Measurements from ENCODE around the gene PGLYRP4.
"Not testable (repeated sequence)": the region's sequence is repeated elsewhere in the genome, so short reads cannot be mapped to it uniquely, and the experiment has no call there.

PGLYRP4 gene

DNA sequence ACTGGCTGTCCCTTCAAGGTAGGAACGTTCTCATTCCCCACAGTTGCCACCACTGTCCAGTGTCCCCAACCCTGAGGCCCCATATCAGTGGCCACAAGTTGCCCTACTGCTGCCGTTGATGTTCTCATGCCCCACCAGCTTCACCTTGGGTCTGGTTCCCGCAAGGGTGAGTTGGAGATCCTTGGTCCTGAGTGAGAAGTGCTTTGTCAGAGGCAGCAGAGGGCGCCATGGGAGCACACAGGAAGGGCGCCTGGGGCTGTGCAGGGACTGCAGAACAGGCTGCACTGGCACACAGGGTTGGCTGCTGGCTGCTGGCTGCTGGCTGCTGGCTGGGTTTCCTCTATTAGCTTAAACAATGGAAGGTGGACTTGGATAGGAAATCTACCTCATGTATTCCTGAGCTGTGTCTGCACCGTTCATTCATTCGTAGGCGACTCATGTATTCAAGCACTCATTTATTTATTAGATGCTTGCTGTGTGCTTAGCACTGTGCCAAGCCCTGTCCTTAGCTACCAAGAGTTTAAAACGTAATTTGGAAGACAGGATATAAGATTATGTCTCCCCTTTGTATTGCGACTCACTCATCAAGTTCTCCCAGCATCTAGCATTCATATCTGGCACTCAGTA is 6.9 kb upstream of the PGLYRP4 start:
- peak; percentile 75 for ATAC-seq
- no peak overlapping the region for H3K27ac Mint-ChIP-seq
- peak; percentile 48 for DNase-seq
- no peaks in the 10 kb centered on the region for H3K9me3 Mint-ChIP-seq
- no peak overlapping the region for H3K4me3 Mint-ChIP-seq
- H3K36me3 Mint-ChIP-seq (ENCODE audit: low read depth) = no peaks in the 10 kb centered on the region
- H3K4me1 Mint-ChIP-seq = peaks cover 6% of the 10 kb centered on the region
- peaks cover 13% of the 10 kb centered on the region for H3K27me3 Mint-ChIP-seq

DNA sequence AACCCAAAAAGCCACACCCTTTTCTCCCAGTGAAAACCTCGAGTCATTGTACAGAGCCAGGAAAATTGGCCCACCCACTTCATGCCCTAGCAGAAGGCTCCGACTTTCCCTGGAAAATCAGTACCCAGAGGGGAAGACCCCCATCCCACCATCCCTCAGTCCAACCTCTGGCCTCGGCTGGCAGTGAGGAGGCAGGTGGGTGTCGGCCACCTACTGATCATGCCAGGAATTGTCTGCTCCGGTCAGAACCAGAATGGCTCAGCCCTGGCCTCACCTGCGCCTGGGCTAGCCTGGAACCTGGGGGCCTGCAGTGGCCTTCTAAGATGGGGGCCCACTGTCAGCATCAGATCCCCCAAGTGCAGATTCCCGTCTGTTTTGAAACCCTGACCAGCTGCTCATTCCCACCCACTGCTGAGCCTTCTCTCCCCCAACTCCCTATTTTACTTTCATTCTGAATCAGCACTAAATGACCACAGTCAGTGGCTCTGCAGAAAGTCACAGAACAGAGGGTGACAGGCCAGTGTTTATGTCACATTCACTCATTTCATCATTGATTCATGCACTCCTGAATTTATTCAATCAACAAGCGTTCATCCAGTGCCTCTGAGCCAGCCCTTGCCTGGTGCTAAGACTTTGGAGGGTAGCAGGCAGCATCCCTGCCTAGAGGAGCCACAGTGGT is 6.0 kb upstream of the PGLYRP4 start:
- Mint-ChIP-seq H3K36me3 (ENCODE audit: low read depth) (no peaks in the 10 kb centered on the region), H3K27me3 (peaks cover 15% of the 10 kb centered on the region), H3K4me1 (peaks cover 6% of the 10 kb centered on the region), H3K4me3 (no peak overlapping the region), H3K27ac (no peak overlapping the region), H3K9me3 (no peaks in the 10 kb centered on the region)
- DNase-seq (no peak), ATAC-seq (no peak)

DNA sequence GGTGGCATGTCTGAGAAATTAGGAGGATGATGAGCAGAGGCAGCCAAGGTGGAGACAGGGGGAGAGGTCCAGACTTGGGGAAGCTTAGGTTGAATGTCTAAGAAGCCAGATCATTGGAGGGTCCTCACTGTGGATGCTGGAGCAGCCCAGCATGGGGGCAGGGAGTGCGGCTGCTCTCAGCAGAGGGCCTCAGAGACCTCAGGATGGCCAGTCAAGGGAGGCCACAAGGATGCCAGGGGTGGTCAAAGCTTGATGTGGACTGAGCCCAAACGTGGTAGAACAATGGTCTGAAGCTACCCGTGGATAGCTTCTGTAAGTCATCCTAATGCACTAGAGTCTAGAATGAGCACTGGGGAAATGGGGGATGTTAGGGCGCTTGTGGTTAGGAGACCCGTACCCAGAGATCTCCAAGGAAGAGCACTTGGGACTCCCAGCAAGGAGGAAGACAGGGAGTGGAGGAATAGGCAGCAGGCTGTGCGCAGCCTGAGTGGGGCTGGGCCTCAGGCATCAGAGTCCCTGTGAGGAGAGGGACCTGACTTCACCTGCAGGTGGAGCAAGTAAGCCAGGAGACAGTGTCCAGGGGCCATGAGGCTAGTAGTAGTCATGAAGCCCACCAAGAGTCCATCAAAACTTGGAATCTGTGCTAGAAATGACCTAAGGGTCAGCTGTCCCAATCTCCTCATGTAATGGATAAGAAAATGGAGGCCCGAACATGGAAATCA is 4.7 kb upstream of the PGLYRP4 start:
- H3K27ac Mint-ChIP-seq = no peak overlapping the region
- DNase-seq (no peak), ATAC-seq (no peak)
- H3K27me3 Mint-ChIP-seq = peaks cover 21% of the 10 kb centered on the region
- H3K4me3 Mint-ChIP-seq = no peak overlapping the region
- no peaks in the 10 kb centered on the region for H3K9me3 Mint-ChIP-seq
- H3K4me1 Mint-ChIP-seq = peaks cover 6% of the 10 kb centered on the region
- H3K36me3 Mint-ChIP-seq (ENCODE audit: low read depth) = no peaks in the 10 kb centered on the region

DNA sequence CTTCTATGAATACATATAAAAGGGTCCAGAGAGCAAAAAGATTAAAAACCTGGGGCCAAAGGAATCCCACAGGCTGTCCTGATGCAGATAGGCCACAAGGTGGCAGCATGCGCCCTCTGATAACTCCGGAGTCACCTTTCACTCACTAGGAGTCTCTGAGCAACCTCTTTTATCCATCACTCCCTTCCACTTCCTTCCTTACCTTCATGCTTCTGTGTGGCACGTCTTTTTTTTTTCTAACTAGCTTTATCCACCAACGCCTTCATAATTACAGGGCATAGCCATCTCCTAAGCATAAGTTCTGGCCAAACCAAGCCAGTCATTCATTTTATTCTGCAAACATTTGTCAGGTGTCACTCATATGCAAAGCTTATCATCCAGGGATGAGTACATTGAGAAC is 3.9 kb upstream of the PGLYRP4 start:
- H3K27me3 Mint-ChIP-seq = peaks cover 25% of the 10 kb centered on the region

DNA sequence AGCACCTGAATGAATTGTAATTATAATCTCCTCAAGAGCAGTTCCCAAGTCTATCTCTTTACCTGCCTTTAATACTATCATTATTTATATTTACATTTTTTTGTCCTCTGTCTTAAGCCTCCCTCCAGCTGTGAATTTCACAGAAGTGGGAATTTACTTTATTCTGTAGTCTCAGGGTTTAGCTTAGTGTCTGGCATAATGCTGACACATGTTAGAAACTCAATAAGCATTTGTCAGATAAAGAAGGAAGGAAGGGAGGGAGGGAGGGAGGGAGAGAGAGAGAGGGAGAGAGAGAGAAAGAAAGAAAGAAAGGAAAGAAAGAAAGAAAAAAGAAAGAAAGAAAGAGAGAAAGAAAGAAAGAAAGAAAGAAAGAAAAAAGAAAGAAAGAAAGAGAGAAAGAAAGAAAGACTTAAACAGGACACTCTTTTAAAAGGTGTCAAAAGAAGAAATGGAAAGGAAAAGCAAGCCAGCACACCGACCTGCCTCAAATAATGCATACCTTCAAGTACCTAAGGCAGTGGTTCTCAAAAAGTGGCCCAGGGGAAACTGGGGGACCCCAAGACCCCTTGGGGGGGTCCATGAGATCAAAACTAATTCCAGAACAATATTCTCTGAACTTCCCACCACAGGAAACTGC is 1.8 kb upstream of the PGLYRP4 start:
- no peak overlapping the region for H3K4me3 Mint-ChIP-seq
- no peak for DNase-seq
- no peaks in the 10 kb centered on the region for H3K36me3 Mint-ChIP-seq (ENCODE audit: low read depth)
- H3K27me3 Mint-ChIP-seq = peaks cover 27% of the 10 kb centered on the region
- ATAC-seq = no peak
- peaks cover 13% of the 10 kb centered on the region for H3K4me1 Mint-ChIP-seq
- H3K9me3 Mint-ChIP-seq = no peaks in the 10 kb centered on the region
- H3K27ac Mint-ChIP-seq = no peak overlapping the region

More for the DNA sequence above, 3.9 kb upstream of the PGLYRP4 start:
- no peaks in the 10 kb centered on the region for H3K4me1 Mint-ChIP-seq
- H3K4me3 Mint-ChIP-seq = no peak overlapping the region
- no peaks in the 10 kb centered on the region for H3K9me3 Mint-ChIP-seq
- peak; percentile 67 for DNase-seq
- H3K36me3 Mint-ChIP-seq (ENCODE audit: low read depth) = no peaks in the 10 kb centered on the region
- no peak for ATAC-seq
- no peak overlapping the region for H3K27ac Mint-ChIP-seq

DNA sequence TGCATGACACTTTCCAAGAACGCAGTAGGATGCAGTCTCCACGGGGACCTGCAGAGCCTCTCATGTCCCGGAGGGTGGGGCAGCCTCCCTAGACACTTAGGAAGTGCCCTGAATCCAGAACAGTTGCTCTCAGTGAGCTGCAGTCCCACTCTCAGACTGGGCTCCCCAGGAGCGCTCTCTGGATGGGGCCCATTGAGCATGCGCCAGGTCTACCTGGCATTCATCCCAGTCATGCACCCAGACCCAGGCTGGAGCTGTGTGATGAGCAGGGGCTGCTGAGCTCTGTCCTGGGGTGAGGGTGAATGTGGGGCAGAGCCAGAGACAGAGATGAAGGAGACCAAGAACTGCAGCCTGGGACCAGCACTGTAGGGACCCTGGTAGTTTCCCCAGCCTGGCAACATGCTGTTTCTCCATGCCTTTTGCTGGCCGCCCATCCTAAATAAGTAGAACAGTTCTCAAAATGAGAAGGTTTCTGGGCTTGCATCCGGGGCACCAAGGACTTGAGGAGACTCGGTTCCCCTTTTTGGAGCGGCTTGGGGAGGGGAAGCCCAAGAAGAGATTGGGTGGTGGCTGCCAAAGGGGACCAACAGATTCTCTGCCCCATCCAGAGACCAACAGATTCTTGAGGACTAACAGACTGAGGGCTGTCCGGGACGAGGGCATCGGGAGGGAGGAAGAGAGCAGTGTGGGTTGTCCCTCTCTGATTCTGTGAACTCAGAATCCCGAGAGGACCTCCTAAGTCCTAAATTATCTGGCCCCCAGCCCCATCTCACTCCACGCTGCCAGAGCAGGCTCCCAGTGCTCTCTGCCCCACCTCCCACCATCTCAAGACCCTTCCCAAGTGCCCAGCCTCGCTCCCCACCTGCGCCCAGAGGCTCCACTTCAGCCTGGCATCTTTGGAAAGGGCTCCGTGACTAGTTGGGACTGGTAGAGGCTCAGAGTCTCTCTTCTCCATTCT is 1.0 kb upstream of the PGLYRP4 start:
- H3K9me3 Mint-ChIP-seq = no peaks in the 10 kb centered on the region
- H3K27ac Mint-ChIP-seq = no peak overlapping the region
- DNase-seq = no peak
- no peak for ATAC-seq
- H3K4me3 Mint-ChIP-seq = no peak overlapping the region
- H3K4me1 Mint-ChIP-seq = peaks cover 20% of the 10 kb centered on the region
- peaks cover 27% of the 10 kb centered on the region for H3K27me3 Mint-ChIP-seq
- H3K36me3 Mint-ChIP-seq (ENCODE audit: low read depth) = no peaks in the 10 kb centered on the region

DNA sequence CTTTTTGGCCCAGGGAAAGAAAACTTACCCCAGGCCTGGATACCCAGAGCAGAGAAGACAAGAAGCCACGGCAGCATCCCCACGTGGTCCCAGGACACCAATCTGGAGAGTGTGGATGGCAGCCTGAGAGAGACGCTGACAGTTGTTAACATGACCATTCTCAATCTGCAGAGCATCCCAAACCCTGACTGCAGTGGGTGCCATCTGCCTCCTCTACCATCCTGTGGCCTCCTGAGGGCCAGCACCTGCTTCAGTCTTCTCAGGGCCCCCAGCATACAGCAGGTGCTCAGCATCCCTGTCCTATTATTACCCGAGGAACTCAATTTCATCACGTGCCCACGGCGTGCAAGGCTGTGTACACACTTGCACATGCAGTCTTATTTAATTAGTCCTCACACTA is 785 bp downstream of the PGLYRP4 start:
- peaks cover 24% of the 10 kb centered on the region for H3K27me3 Mint-ChIP-seq
- peaks cover 25% of the 10 kb centered on the region for H3K4me1 Mint-ChIP-seq
- H3K27ac Mint-ChIP-seq = no peak overlapping the region
- no peak for DNase-seq
- no peak overlapping the region for H3K4me3 Mint-ChIP-seq
- no peaks in the 10 kb centered on the region for H3K36me3 Mint-ChIP-seq (ENCODE audit: low read depth)
- H3K9me3 Mint-ChIP-seq = no peaks in the 10 kb centered on the region
- ATAC-seq = no peak

DNA sequence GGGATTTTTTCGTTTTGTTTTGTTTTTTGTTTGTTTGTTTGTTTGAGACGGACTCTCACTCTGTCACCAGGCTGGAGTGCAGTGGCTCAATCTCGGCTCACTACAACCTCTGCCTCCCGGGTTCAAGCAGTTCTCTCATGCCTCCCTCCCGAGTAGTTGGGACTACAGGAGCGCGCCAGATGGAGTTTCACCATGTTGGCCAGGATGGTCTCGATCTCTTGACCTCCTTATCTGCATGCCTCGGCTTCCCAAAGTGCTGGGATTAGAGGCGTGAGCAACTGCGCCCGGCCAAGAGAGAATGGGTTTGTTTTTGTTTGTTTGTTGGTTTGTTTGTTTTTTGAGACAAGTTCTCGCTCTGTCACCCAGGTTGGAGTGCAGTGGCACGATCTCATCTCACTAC is 1.6 kb downstream of the PGLYRP4 start:
- Mint-ChIP-seq H3K27me3 (peaks cover 27% of the 10 kb centered on the region), H3K4me1 (peaks cover 25% of the 10 kb centered on the region)
- not testable (repeated sequence) for H3K4me3 Mint-ChIP-seq; H3K36me3 Mint-ChIP-seq (ENCODE audit: low read depth); H3K9me3 Mint-ChIP-seq; H3K27ac Mint-ChIP-seq; ATAC-seq; DNase-seq

DNA sequence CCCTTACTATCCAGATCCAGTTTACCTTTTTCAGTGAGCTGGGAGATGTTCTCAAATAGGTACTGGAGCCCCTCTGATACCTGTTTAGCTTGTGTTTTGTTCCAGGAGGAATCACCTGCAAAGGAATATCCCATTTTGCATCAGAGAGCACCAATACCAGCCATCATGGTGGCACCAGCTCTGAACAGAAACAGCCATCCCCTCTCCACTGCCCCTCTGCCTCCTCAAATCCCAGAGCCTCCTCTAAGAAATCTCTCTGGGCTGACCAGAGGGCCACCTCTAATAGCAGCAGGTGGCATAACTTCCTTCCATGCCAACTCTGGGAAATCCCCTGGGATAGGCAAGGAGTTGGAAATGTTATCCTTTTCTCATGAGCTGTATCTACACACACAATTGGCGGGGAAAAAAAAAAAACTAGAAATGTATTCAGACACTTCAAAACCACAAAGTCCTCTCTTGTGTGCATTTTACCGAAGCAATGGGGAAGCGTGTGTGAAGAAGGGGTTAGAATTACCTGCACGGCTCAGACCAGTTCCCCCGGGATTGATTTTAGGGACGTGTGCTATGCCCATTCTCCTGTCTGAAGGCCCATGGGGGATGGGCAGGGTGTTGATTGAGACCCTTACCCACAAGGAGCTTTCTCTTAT is 2.4 kb downstream of the PGLYRP4 start:
- no peak overlapping the region for H3K27ac Mint-ChIP-seq
- no peak overlapping the region for H3K4me3 Mint-ChIP-seq
- H3K36me3 Mint-ChIP-seq (ENCODE audit: low read depth) = no peaks in the 10 kb centered on the region
- DNase-seq (no peak), ATAC-seq (no peak)
- peaks cover 25% of the 10 kb centered on the region for H3K4me1 Mint-ChIP-seq
- H3K27me3 Mint-ChIP-seq = peaks cover 27% of the 10 kb centered on the region
- no peaks in the 10 kb centered on the region for H3K9me3 Mint-ChIP-seq

DNA sequence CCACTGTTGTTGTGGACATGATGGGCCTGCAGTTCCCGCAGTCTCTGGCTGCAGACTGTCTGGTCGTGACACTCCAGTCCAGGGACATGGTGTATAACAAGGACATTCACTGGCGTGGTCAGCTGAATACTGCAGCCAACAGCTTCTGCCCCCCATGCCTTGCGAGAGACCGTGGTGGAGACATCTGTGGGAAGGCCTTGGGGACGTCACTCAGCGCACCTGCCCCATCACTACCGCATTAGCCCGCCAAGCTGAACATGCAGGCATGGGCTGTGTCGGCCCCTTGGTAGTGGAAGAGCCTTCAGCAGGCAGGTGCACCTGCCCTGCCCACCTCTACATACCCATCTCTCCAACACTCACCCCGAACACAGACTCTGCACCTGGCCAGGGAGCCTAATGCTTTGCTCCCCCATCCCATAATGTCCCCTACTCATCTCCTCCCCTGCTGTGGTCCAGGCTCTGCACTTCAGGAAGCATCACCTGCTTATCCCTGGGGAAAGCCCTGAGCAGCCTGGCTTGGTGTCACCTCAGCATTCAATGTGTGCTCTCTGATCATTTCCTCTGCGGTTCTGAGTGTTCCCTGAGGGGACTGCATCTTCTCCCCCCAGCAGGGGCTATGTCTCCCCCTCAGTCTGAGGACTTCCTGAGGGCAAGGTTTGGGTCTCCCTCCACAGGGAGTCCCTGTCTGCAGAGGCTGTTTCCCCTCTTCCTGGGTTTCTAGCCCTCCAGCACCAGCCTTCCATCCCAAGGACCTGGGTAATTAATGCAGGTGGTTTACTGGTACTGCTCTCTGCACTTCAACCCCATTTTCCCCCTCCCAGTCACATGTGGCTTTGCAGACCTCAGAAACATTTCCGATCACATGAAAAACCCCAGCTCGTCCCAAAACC is 3.2 kb downstream of the PGLYRP4 start:
- no peaks in the 10 kb centered on the region for H3K36me3 Mint-ChIP-seq (ENCODE audit: low read depth)
- peaks cover 25% of the 10 kb centered on the region for H3K4me1 Mint-ChIP-seq
- ATAC-seq (peak; percentile 55), DNase-seq (no peak)
- peaks cover 22% of the 10 kb centered on the region for H3K27me3 Mint-ChIP-seq
- no peak overlapping the region for H3K27ac Mint-ChIP-seq
- no peaks in the 10 kb centered on the region for H3K9me3 Mint-ChIP-seq
- no peak overlapping the region for H3K4me3 Mint-ChIP-seq

DNA sequence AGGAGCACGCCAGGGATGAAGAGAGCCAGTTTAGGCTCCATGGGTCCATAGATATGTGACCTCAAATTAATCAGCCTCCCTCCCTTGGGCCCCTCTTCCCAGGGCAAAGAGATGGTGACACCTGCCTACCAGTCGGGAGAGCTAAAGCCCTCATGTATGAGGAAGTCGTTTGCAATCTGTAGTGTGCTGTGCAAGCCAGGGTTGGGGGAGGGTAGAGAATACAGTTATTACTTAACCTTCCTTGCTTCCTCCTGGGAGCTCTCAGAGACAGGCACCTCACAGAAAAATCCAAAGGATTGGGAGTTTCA is 4.0 kb downstream of the PGLYRP4 start:
- no peaks in the 10 kb centered on the region for H3K36me3 Mint-ChIP-seq (ENCODE audit: low read depth)
- no peaks in the 10 kb centered on the region for H3K9me3 Mint-ChIP-seq
- DNase-seq (no peak), ATAC-seq (no peak)
- H3K4me1 Mint-ChIP-seq = peaks cover 30% of the 10 kb centered on the region
- H3K27ac Mint-ChIP-seq = no peak overlapping the region
- H3K4me3 Mint-ChIP-seq = no peak overlapping the region
- H3K27me3 Mint-ChIP-seq = peaks cover 21% of the 10 kb centered on the region

DNA sequence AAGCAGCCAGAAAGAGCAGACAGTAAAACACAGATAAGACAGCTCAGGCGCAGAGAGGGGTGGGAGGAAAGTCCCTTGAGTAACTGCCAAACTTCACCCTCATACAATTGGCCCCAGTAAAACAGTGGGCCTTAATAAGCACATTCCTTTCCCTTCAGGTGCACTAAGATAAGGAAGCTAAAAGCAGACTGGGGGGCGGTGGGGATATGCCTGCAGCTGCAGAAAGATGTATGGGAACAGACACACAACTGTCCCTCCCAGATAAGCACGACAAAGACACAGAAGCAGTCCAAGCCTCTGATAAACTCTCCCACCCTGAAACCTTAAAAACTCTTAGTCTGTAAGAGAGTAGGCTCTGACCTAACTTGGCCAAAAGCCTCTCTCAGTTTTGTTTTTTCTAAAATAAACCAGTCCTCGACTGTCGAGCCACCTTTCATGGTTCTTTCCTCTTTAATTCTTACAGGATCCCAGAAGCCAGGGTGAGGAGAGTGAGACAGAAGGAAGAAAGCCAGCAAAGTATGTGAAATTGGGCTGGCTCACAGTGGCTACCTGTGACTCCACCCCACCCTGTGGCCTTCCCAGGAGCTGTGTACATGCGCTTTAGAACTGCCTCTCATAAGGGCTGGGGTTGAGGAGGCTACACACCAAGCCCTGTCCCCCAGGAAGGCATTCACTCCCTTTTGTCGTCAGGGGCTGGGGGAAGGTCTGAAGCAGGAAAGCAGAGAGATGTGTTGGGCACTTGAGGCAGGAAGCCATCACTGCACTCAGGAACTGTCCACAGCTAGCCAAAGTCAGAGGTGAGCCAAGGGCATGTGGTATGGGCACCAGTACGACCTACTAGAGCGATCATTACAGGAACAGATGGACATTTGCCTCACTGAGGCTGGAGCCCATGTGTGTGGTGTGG is 4.6 kb downstream of the PGLYRP4 start:
- no peak for DNase-seq
- no peak overlapping the region for H3K4me3 Mint-ChIP-seq
- no peak overlapping the region for H3K27ac Mint-ChIP-seq
- H3K4me1 Mint-ChIP-seq = peaks cover 35% of the 10 kb centered on the region
- peaks cover 18% of the 10 kb centered on the region for H3K27me3 Mint-ChIP-seq
- H3K9me3 Mint-ChIP-seq = no peaks in the 10 kb centered on the region
- H3K36me3 Mint-ChIP-seq (ENCODE audit: low read depth) = no peaks in the 10 kb centered on the region
- ATAC-seq = no peak
